GM12878 (cell line): ENCODE measurements around the gene MSI2. TPM values are rescaled to one million over a fixed set of nuclear protein-coding genes. Genes with fewer than 3 reads are reported as not detected.
A peak's percentile ranks its signal among the peaks of the same experiment; 100 is the strongest.

Experiments
- DPF2 ChIP-seq: fragments of 450-650 bp; IDR thresholded peaks from 2 replicates; pipeline ENCODE4 v1.6.1; 2017; ENCODE audit warnings: mild to moderate bottlenecking
- EP300 ChIP-seq, 2 experiments: fragments of 150-350 bp in 1 of 2; IDR thresholded peaks; 2 replicates each; pipeline ENCODE4 v1.6.1; 2011 to 2012; ENCODE audit warnings: low read depth in 2 of 2, low read length in 2 of 2, borderline replicate concordance in 1 of 2, improper control_type of control experiment in 1 of 2, inconsistent platforms in 1 of 2; ENCODE audit not compliant: control insufficient read depth in 1 of 2
- EZH2 ChIP-seq: IDR thresholded peaks from 2 replicates; pipeline ENCODE4 v1.6.1; 2012; ENCODE audit warnings: low read depth, mild to moderate bottlenecking, control low read depth, inconsistent platforms, low read length, borderline replicate concordance; ENCODE audit not compliant: control insufficient read depth
- IRF4 ChIP-seq: IDR thresholded peaks from 2 replicates; pipeline ENCODE4 v1.6.1; 2011; ENCODE audit warnings: low read depth, low read length
- NR2C2 ChIP-seq: IDR thresholded peaks from 2 replicates; pipeline ENCODE4 v1.6.1; 2011; ENCODE audit warnings: borderline replicate concordance, low read depth; ENCODE audit not compliant: control insufficient read depth, insufficient read length
- RAD21 ChIP-seq: IDR thresholded peaks from 2 replicates; pipeline ENCODE4 v1.6.1; 2011; ENCODE audit warnings: mild to moderate bottlenecking, low read depth, low read length, moderate library complexity; ENCODE audit not compliant: insufficient read depth
- RB1 ChIP-seq: fragments of 450-650 bp; formaldehyde crosslinking; IDR thresholded peaks from 2 replicates; pipeline ENCODE4 v1.6.1; 2017; ENCODE audit warnings: mild to moderate bottlenecking, borderline replicate concordance
- SMARCA5 ChIP-seq: fragments of 450-650 bp; IDR thresholded peaks from 2 replicates; pipeline ENCODE4 v1.6.1; 2017; ENCODE audit warnings: mild to moderate bottlenecking
- SP1 ChIP-seq: IDR thresholded peaks from one replicate; pipeline ENCODE4 v1.6.1; 2011; ENCODE audit warnings: low read depth, low read length
- TAF1 ChIP-seq: IDR thresholded peaks from 2 replicates; pipeline ENCODE4 v1.6.1; 2011; ENCODE audit warnings: mild to moderate bottlenecking, low read depth, low read length, borderline replicate concordance
- TARDBP ChIP-seq: IDR thresholded peaks from 2 replicates; pipeline ENCODE4 v1.6.1; 2016; ENCODE audit warnings: borderline replicate concordance
- TBL1XR1 ChIP-seq: IDR thresholded peaks from 2 replicates; pipeline ENCODE4 v1.6.1; 2012; ENCODE audit warnings: low read depth, low read length, improper control_type of control experiment
- ZNF622 ChIP-seq: fragments of 450-650 bp; IDR thresholded peaks from 2 replicates; pipeline ENCODE4 v1.6.1; 2017; ENCODE audit warnings: mild to moderate bottlenecking, inconsistent platforms
- polyA plus RNA-seq, 11 experiments: library from polyadenylated mRNA; depleted of rRNA in 4 of 11; unstranded in 6 of 11; stranded (reverse) in 5 of 11; fragments of >200 nt; fragmentation: Nextera tagmentation in 4 of 11; fragmentation: Illumina TruSeq in 1 of 11; extraction: Ambion mirVana in 4 of 11; extraction: Trizol in 1 of 11; gene quantifications; 1 replicate in 1 of 11; 2 replicates in 10 of 11; pipeline versions ENCODE4 v1.2.1 to v1.2.3, GENCODE V29; 2011 to 2016; ENCODE audit warnings: inconsistent platforms in 2 of 11, missing spikeins in 2 of 11, low read depth in 1 of 11
- total RNA-seq, 4 experiments: library from RNA; depleted of rRNA in 3 of 4; stranded (reverse); fragments of >200 nt in 3 of 4; fragmentation: Illumina TruSeq in 1 of 4; extraction: Trizol in 1 of 4; gene quantifications; 2 replicates each; pipeline versions ENCODE4 v1.2.1 to v1.2.3, GENCODE V29; 2013 to 2021
- TF ChIP-seq, protein P1 (sequence below): fragments of 450-650 bp; formaldehyde crosslinking; IDR thresholded peaks from 2 replicates; pipeline ENCODE4 v1.4.0; 2020; ENCODE audit warnings: mild to moderate bottlenecking, moderate library complexity
- TF ChIP-seq, protein P2 (sequence below): IDR thresholded peaks from 2 replicates; pipeline ENCODE4 v1.6.1; 2012; ENCODE audit warnings: mild to moderate bottlenecking, low read depth, low read length
- TF ChIP-seq, protein P3 (sequence below): IDR thresholded peaks from 2 replicates; pipeline ENCODE4 v1.6.1; 2012; ENCODE audit warnings: low read depth, low read length, improper control_type of control experiment
- TF ChIP-seq, protein P4 (sequence below): IDR thresholded peaks from 2 replicates; pipeline ENCODE4 v1.6.1; 2011; ENCODE audit warnings: mild to moderate bottlenecking, low read depth, low read length, moderate library complexity; ENCODE audit not compliant: insufficient replicate concordance
- TF ChIP-seq, protein P5 (sequence below): IDR thresholded peaks from 2 replicates; pipeline ENCODE4 v1.6.1; 2011; ENCODE audit warnings: borderline replicate concordance, low read depth, mild to moderate bottlenecking, moderate library complexity, mixed read lengths, low read length; ENCODE audit not compliant: insufficient read depth; ENCODE audit errors: extremely low read length
- TF ChIP-seq, protein P6 (sequence below): IDR thresholded peaks from 2 replicates; pipeline ENCODE4 v1.6.1; 2011; ENCODE audit warnings: low read depth, mild to moderate bottlenecking, low read length, moderate library complexity, borderline replicate concordance; ENCODE audit errors: extremely low read depth

MSI2 gene
- total and polyA plus RNA-seq, 10 of the 15 experiments (the other 5 are each of a cell fraction or from before 2014, with no cell fraction given): 6.1 to 76.1 (median 42.0) TPM

DNA sequence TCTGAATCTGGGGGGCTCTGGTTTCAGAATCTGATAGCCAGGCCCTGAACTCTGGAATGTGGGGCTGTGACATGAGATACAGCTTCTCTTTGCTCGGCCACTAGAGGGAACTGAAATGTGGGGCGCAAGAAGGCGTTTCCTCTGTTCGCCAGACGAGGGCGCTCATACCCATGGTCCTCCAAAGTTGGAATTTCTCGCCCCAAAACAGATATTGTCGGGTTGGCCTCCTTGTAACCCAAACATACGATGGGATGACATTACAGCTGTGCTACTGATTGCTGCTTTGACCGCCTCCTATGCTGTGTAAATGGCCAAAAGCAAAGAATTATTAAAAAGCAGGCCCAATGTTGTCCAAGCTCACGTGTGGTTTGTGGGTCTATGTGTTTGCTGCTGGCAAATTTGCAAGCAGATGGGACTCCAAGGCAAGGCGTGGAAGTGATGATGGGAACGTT lies 13.1 kb upstream of the MSI2 start (continued):
- TF ChIP-seq EZH2 (no peak), TAF1 (no peak), RAD21 (peak; percentile 97), SP1 (peak; percentile 20), ZNF622 (no peak), TARDBP (peak; percentile 48; the same call in 1 of the 2 replicates), TBL1XR1 (peak; percentile 80; the same call in 1 of the 2 replicates), DPF2 (0 out of 2 replicates have a peak, but pooled peaks have one; percentile 25), SMARCA5 (peak; percentile 92), EP300 (IDR thresholded peaks at IDR 0.05; ENCODE audit: borderline replicate concordance in 1 of 2, control insufficient read depth in 1 of 2, low read depth in 2 of 2, low read length in 2 of 2) (no peak), NR2C2 (no peak), RB1 (peak; percentile 58; the same call in 1 of the 2 replicates), IRF4 (peak; percentile 70; the same call in 1 of the 2 replicates)
- TF ChIP-seq, protein P1, sequence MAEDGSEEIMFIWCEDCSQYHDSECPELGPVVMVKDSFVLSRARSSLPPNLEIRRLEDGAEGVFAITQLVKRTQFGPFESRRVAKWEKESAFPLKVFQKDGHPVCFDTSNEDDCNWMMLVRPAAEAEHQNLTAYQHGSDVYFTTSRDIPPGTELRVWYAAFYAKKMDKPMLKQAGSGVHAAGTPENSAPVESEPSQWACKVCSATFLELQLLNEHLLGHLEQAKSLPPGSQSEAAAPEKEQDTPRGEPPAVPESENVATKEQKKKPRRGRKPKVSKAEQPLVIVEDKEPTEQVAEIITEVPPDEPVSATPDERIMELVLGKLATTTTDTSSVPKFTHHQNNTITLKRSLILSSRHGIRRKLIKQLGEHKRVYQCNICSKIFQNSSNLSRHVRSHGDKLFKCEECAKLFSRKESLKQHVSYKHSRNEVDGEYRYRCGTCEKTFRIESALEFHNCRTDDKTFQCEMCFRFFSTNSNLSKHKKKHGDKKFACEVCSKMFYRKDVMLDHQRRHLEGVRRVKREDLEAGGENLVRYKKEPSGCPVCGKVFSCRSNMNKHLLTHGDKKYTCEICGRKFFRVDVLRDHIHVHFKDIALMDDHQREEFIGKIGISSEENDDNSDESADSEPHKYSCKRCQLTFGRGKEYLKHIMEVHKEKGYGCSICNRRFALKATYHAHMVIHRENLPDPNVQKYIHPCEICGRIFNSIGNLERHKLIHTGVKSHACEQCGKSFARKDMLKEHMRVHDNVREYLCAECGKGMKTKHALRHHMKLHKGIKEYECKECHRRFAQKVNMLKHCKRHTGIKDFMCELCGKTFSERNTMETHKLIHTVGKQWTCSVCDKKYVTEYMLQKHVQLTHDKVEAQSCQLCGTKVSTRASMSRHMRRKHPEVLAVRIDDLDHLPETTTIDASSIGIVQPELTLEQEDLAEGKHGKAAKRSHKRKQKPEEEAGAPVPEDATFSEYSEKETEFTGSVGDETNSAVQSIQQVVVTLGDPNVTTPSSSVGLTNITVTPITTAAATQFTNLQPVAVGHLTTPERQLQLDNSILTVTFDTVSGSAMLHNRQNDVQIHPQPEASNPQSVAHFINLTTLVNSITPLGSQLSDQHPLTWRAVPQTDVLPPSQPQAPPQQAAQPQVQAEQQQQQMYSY (CRISPR knock-in tag): no peak
- TF ChIP-seq, protein P2, sequence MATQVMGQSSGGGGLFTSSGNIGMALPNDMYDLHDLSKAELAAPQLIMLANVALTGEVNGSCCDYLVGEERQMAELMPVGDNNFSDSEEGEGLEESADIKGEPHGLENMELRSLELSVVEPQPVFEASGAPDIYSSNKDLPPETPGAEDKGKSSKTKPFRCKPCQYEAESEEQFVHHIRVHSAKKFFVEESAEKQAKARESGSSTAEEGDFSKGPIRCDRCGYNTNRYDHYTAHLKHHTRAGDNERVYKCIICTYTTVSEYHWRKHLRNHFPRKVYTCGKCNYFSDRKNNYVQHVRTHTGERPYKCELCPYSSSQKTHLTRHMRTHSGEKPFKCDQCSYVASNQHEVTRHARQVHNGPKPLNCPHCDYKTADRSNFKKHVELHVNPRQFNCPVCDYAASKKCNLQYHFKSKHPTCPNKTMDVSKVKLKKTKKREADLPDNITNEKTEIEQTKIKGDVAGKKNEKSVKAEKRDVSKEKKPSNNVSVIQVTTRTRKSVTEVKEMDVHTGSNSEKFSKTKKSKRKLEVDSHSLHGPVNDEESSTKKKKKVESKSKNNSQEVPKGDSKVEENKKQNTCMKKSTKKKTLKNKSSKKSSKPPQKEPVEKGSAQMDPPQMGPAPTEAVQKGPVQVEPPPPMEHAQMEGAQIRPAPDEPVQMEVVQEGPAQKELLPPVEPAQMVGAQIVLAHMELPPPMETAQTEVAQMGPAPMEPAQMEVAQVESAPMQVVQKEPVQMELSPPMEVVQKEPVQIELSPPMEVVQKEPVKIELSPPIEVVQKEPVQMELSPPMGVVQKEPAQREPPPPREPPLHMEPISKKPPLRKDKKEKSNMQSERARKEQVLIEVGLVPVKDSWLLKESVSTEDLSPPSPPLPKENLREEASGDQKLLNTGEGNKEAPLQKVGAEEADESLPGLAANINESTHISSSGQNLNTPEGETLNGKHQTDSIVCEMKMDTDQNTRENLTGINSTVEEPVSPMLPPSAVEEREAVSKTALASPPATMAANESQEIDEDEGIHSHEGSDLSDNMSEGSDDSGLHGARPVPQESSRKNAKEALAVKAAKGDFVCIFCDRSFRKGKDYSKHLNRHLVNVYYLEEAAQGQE: no peak
- TF ChIP-seq, protein P3, sequence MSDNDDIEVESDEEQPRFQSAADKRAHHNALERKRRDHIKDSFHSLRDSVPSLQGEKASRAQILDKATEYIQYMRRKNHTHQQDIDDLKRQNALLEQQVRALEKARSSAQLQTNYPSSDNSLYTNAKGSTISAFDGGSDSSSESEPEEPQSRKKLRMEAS: no peak
- TF ChIP-seq, protein P4, sequence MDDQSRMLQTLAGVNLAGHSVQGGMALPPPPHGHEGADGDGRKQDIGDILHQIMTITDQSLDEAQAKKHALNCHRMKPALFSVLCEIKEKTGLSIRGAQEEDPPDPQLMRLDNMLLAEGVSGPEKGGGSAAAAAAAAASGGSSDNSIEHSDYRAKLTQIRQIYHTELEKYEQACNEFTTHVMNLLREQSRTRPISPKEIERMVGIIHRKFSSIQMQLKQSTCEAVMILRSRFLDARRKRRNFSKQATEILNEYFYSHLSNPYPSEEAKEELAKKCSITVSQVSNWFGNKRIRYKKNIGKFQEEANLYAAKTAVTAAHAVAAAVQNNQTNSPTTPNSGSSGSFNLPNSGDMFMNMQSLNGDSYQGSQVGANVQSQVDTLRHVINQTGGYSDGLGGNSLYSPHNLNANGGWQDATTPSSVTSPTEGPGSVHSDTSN: no peak
- TF ChIP-seq, protein P5, sequence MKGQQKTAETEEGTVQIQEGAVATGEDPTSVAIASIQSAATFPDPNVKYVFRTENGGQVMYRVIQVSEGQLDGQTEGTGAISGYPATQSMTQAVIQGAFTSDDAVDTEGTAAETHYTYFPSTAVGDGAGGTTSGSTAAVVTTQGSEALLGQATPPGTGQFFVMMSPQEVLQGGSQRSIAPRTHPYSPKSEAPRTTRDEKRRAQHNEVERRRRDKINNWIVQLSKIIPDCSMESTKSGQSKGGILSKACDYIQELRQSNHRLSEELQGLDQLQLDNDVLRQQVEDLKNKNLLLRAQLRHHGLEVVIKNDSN: no peak
- TF ChIP-seq, protein P6, sequence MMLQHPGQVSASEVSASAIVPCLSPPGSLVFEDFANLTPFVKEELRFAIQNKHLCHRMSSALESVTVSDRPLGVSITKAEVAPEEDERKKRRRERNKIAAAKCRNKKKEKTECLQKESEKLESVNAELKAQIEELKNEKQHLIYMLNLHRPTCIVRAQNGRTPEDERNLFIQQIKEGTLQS: peak; percentile 61; the same call in 1 of the 2 replicates
